H9 (cell line): ENCODE results near the gene XAGE2. TPM values are rescaled to one million over a fixed set of nuclear protein-coding genes. Genes with fewer than 3 reads are reported as not detected.

Experiments used
- DNase-seq: peaks from one replicate; pipeline ENCODE4 v3.0.0-alpha.2; 2017
- H2AFZ ChIP-seq: one replicate; pipeline ENCODE4 v1.6.1; 2013; ENCODE audit warnings: mild to moderate bottlenecking, low read length, control low read depth, moderate library complexity
- H2AK5ac ChIP-seq: 2 replicates; pipeline ENCODE4 v1.6.1; 2013; ENCODE audit warnings: low read length, control low read depth, mixed read lengths; ENCODE audit not compliant: insufficient read length
- H2BK120ac ChIP-seq: one replicate; pipeline ENCODE4 v1.6.1; 2013; ENCODE audit warnings: low read depth, mild to moderate bottlenecking, low read length, control low read depth, inconsistent platforms; ENCODE audit not compliant: poor library complexity, severe bottlenecking
- H2BK12ac ChIP-seq: 2 replicates; pipeline ENCODE4 v1.6.1; 2013; ENCODE audit warnings: low read length, control low read depth, mixed read lengths, low read depth; ENCODE audit not compliant: insufficient read length
- H2BK15ac ChIP-seq: 2 replicates; pipeline ENCODE4 v1.6.1; 2013; ENCODE audit warnings: low read depth, low read length, control low read depth
- H2BK20ac ChIP-seq: one replicate; pipeline ENCODE4 v1.6.1; 2013; ENCODE audit warnings: low read depth, mild to moderate bottlenecking, low read length, control low read depth, inconsistent platforms; ENCODE audit not compliant: poor library complexity, severe bottlenecking
- H2BK5ac ChIP-seq: 2 replicates; pipeline ENCODE4 v1.6.1; 2013; ENCODE audit warnings: low read length, control low read depth, mixed read lengths; ENCODE audit not compliant: insufficient read length
- H3K14ac ChIP-seq: 2 replicates; pipeline ENCODE4 v1.6.1; 2013; ENCODE audit warnings: low read length, control low read depth; ENCODE audit not compliant: insufficient read depth
- H3K18ac ChIP-seq: 2 replicates; pipeline ENCODE4 v1.6.1; 2013; ENCODE audit warnings: low read depth, mild to moderate bottlenecking, mixed read lengths, low read length, control low read depth; ENCODE audit not compliant: insufficient read length
- H3K23ac ChIP-seq: 2 replicates; pipeline ENCODE4 v1.6.1; 2013; ENCODE audit warnings: low read length, control low read depth, mixed read lengths, low read depth; ENCODE audit not compliant: insufficient read length
- H3K23me2 ChIP-seq: 2 replicates; pipeline ENCODE4 v1.6.1; 2013; ENCODE audit warnings: low read depth, mild to moderate bottlenecking, mixed read lengths, low read length, control low read depth; ENCODE audit not compliant: insufficient read length, poor library complexity, severe bottlenecking
- H3K27ac ChIP-seq: 2 replicates; pipeline ENCODE4 v1.5.1; 2013; ENCODE audit warnings: low read length, control low read depth, mixed read lengths, low read depth; ENCODE audit not compliant: insufficient read length
- H3K27me3 ChIP-seq: 2 replicates; pipeline ENCODE4 v1.6.1; 2013; ENCODE audit warnings: low read length, control low read depth, inconsistent platforms; ENCODE audit not compliant: insufficient read depth
- H3K4ac ChIP-seq: 2 replicates; pipeline ENCODE4 v1.6.1; 2013; ENCODE audit warnings: low read depth, mild to moderate bottlenecking, control low read depth, inconsistent platforms, low read length, moderate library complexity
- H3K4me1 ChIP-seq: 2 replicates; pipeline ENCODE4 v1.6.1; 2013; ENCODE audit warnings: low read length, control low read depth, inconsistent platforms; ENCODE audit not compliant: insufficient read depth
- H3K4me2 ChIP-seq: 2 replicates; pipeline ENCODE4 v1.6.1; 2013; ENCODE audit warnings: low read length, control low read depth, mixed read lengths; ENCODE audit not compliant: insufficient read length, insufficient read depth
- H3K56ac ChIP-seq: 2 replicates; pipeline ENCODE4 v1.6.1; 2013; ENCODE audit warnings: low read depth, mild to moderate bottlenecking, mixed read lengths, low read length, control low read depth; ENCODE audit not compliant: insufficient read length
- H3K79me1 ChIP-seq: 2 replicates; pipeline ENCODE4 v1.6.1; 2013; ENCODE audit warnings: low read depth, mild to moderate bottlenecking, moderate library complexity, low read length, control low read depth, inconsistent platforms; ENCODE audit not compliant: insufficient read depth, poor library complexity, severe bottlenecking
- H3K79me2 ChIP-seq: 2 replicates; pipeline ENCODE4 v1.6.1; 2013; ENCODE audit warnings: low read length, control low read depth, inconsistent platforms; ENCODE audit not compliant: insufficient read depth
- H3K9ac ChIP-seq: 2 replicates; pipeline ENCODE4 v1.6.1; 2013; ENCODE audit warnings: low read length, control low read depth, mixed read lengths; ENCODE audit not compliant: insufficient read length; ENCODE audit errors: extremely low read depth
- H3K9me3 ChIP-seq: one replicate; pipeline ENCODE4 v1.6.1; 2013; ENCODE audit warnings: low read depth, low read length, inconsistent platforms; ENCODE audit not compliant: control insufficient read depth
- H3T11ph ChIP-seq: one replicate; pipeline ENCODE4 v1.6.1; 2013; ENCODE audit warnings: mild to moderate bottlenecking, low read length, control low read depth, inconsistent platforms
- H4K20me1 ChIP-seq: one replicate; pipeline ENCODE4 v1.6.1; 2013; ENCODE audit not compliant: control insufficient read depth, insufficient read length, insufficient read depth
- H4K5ac ChIP-seq: 2 replicates; pipeline ENCODE4 v1.6.1; 2013; ENCODE audit warnings: low read depth, mild to moderate bottlenecking, mixed read lengths, low read length, control low read depth; ENCODE audit not compliant: insufficient read length
- H4K8ac ChIP-seq: replicated peaks from 2 replicates; pipeline ENCODE4 v1.6.1; 2013; ENCODE audit warnings: low read length, control low read depth, mixed read lengths, low read depth; ENCODE audit not compliant: insufficient read length
- H4K91ac ChIP-seq: 2 replicates; pipeline ENCODE4 v1.6.1; 2013; ENCODE audit warnings: low read depth, mild to moderate bottlenecking, moderate library complexity, mixed read lengths, low read length, control low read depth; ENCODE audit not compliant: insufficient read length
- H3K27ac Mint-ChIP-seq, 3 experiments: 2 replicates in 2 of 3; 3 replicates in 1 of 3; pipeline ENCODE4 v1.8.0; 2020 to 2021; ENCODE audit warnings: mixed read lengths in 3 of 3, mild to moderate bottlenecking in 1 of 3, moderate library complexity in 1 of 3
- H3K27me3 Mint-ChIP-seq: 2 replicates; pipeline ENCODE4 v1.8.0; 2021; ENCODE audit warnings: low read depth, mild to moderate bottlenecking, moderate library complexity, mixed read lengths
- H3K36me3 Mint-ChIP-seq, 3 experiments: 2 replicates in 2 of 3; 3 replicates in 1 of 3; pipeline ENCODE4 v1.8.0; 2020 to 2021; ENCODE audit warnings: low read depth in 3 of 3, mixed read lengths in 3 of 3; ENCODE audit not compliant: insufficient read depth in 1 of 3
- H3K4me1 Mint-ChIP-seq, 2 experiments: 2 replicates each; pipeline ENCODE4 v1.8.0; 2020; ENCODE audit warnings: mixed read lengths in 2 of 2
- H3K4me3 Mint-ChIP-seq, 2 experiments: 2 replicates in 1 of 2; 3 replicates in 1 of 2; pipeline ENCODE4 v1.8.0; 2020 to 2021; ENCODE audit warnings: mild to moderate bottlenecking in 2 of 2, mixed read lengths in 2 of 2, moderate library complexity in 1 of 2
- H3K9me3 Mint-ChIP-seq, 2 experiments: 2 replicates in 1 of 2; 3 replicates in 1 of 2; pipeline ENCODE4 v1.8.0; 2020; ENCODE audit warnings: mild to moderate bottlenecking in 2 of 2, mixed read lengths in 2 of 2, moderate library complexity in 1 of 2
- WGBS: extraction: QIAGEN DNeasy Blood & Tissue Kit; methylation state at CpG from one replicate; pipeline ENCODE4 v1.1.7; 2013; ENCODE audit warnings: missing lambda C conversion rate, low lambda C conversion rate, mixed read lengths; ENCODE audit not compliant: insufficient read length; ENCODE audit errors: extremely low coverage; 5-methylcytosine and 5-hydroxymethylcytosine counted together
- total RNA-seq: library from RNA; stranded (reverse); gene quantifications from 2 replicates; pipeline ENCODE4 v1.2.1, GENCODE V29; 2021
- TF ChIP-seq, protein P1 (sequence below): fragments of 200-600 bp; sonication (generic); conservative IDR thresholded peaks from 3 replicates; pipeline ENCODE4 v1.8.0; 2021; ENCODE audit warnings: antibody characterized with exemption, mild to moderate bottlenecking

XAGE2 gene
- total RNA-seq, 1 experiment from 2014 or later, result not detected

DNA sequence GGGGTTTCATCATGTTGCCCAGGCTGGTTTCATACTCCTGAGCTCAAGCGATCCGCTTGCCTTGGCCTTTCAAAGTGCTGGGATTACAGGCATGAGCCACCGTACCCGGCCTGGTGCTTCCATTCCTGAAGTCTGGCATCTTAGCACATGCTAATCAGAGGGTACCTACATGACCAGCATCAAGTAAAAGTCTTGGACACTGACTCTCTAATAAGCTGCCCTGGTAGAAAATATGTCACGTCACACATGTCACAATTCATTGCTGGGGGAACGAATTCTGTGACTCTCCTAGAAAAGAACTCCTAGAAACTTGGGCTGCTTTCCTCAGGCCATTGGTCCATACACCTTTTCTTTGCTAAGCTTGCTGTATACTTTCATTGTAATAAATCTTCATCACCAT lies 19.1 kb upstream of the XAGE2 start:
- no peak overlapping the region for H3K4me2 ChIP-seq
- no peaks in the 10 kb centered on the region for H3K79me2 ChIP-seq
- no peak overlapping the region for H3K4ac ChIP-seq
- peaks cover 25% of the 10 kb centered on the region for H3K9me3 ChIP-seq
- no peak overlapping the region for H3K9ac ChIP-seq
- no peak overlapping the region for H4K5ac ChIP-seq
- H3K18ac ChIP-seq, result no peak overlapping the region
- Mint-ChIP-seq H3K4me1 (peaks cover 15 to 37% of the 10 kb centered on the region in 2 experiments), H3K9me3 (peaks cover 59 to 61% of the 10 kb centered on the region in 2 experiments), H3K36me3 (peaks cover 0 to 2% (median 0%) of the 10 kb centered on the region in 3 experiments; a peak in 2 of 7 replicates), H3K27me3 (no peaks in the 10 kb centered on the region; the same call in 1 of the 2 replicates), H3K27ac (no peak overlapping the region), H3K4me3 (no peak overlapping the region)
- H2BK120ac ChIP-seq, result no peak overlapping the region
- no peaks in the 10 kb centered on the region for H3K79me1 ChIP-seq
- H3K27me3 ChIP-seq, result no peaks in the 10 kb centered on the region
- H2BK15ac ChIP-seq, result no peak overlapping the region
- H2BK5ac ChIP-seq, result no peak overlapping the region
- H2BK20ac ChIP-seq, result no peak overlapping the region
- no peaks in the 10 kb centered on the region for H4K20me1 ChIP-seq
- H3K56ac ChIP-seq, result no peak overlapping the region
- H3T11ph ChIP-seq, result no peak overlapping the region
- TF ChIP-seq, protein P1, sequence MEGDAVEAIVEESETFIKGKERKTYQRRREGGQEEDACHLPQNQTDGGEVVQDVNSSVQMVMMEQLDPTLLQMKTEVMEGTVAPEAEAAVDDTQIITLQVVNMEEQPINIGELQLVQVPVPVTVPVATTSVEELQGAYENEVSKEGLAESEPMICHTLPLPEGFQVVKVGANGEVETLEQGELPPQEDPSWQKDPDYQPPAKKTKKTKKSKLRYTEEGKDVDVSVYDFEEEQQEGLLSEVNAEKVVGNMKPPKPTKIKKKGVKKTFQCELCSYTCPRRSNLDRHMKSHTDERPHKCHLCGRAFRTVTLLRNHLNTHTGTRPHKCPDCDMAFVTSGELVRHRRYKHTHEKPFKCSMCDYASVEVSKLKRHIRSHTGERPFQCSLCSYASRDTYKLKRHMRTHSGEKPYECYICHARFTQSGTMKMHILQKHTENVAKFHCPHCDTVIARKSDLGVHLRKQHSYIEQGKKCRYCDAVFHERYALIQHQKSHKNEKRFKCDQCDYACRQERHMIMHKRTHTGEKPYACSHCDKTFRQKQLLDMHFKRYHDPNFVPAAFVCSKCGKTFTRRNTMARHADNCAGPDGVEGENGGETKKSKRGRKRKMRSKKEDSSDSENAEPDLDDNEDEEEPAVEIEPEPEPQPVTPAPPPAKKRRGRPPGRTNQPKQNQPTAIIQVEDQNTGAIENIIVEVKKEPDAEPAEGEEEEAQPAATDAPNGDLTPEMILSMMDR, result no peak
- no peak overlapping the region for H2BK12ac ChIP-seq
- H3K23me2 ChIP-seq, result no peaks in the 10 kb centered on the region
- no peak overlapping the region for H2AFZ ChIP-seq
- no peak for DNase-seq
- H3K4me1 ChIP-seq, result no peaks in the 10 kb centered on the region
- no peak overlapping the region for H4K91ac ChIP-seq
- no peak overlapping the region for H3K14ac ChIP-seq
- WGBS, result no CpG with 5 or more reads among the region's 6 CpGs
- H2AK5ac ChIP-seq, result no peak overlapping the region
- no peak overlapping the region for H3K27ac ChIP-seq
- no peak overlapping the region for H4K8ac ChIP-seq
- H3K23ac ChIP-seq, result no peak overlapping the region
